Mammary epithelial cell (primary cell): ENCODE data around the gene FLRT2.

Experiments used
- CTCF ChIP-seq, 2 donors: IDR thresholded peaks in 1 of 2; conservative IDR thresholded peaks in 1 of 2; 2 replicates each; pipeline ENCODE4 v1.5.1; 2011 to 2012; ENCODE audit warnings: inconsistent platforms in 2 of 2, low read length in 2 of 2, mild to moderate bottlenecking in 2 of 2, control low read depth in 1 of 2, low read depth in 1 of 2; ENCODE audit not compliant: insufficient read depth in 1 of 2; ENCODE audit errors: extremely low read depth in 1 of 2
- EZH2 ChIP-seq: IDR thresholded peaks from 2 replicates; pipeline ENCODE4 v1.6.1; 2012; ENCODE audit warnings: low read length, inconsistent platforms, borderline replicate concordance

GRCh38 chr14:85558505-85558904, 28.6 kb downstream of the FLRT2 start:
- TF ChIP-seq EZH2: no peak
- TF ChIP-seq CTCF (conservative IDR thresholded peaks at IDR 0.05 in 1 of 2, IDR thresholded peaks at IDR 0.05 in 1 of 2; ENCODE audit: extremely low read depth in 1 of 2, insufficient read depth in 1 of 2, low read depth in 1 of 2, low read length in 2 of 2): no peak
